ENCODE measurements around the gene NEMF.
"Not testable (repeated sequence)": the region's sequence is repeated elsewhere in the genome, so short reads cannot be mapped to it uniquely, and the experiment has no call there.

Gene NEMF

DNA sequence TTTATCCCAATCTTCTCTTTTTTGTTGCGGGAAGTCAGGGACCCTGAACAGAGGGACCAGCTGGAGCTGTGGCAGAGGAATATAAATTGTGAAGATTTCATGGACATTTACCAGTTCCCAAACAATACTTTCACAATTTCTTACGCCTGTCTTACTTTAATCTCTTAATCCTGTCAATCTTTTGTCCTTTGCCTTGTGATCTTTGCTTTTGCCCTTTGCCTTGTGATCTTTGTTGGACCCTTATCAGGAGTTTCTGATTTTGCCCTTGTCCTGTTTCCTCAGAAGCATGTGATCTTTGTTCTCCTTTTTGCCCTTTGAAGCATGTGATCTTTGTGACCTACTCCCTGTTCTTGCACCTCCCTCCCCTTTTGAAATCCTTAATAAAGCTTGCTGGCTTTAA, 36.5 kb downstream of the NEMF start:
- not testable (repeated sequence) for DNase-seq

DNA sequence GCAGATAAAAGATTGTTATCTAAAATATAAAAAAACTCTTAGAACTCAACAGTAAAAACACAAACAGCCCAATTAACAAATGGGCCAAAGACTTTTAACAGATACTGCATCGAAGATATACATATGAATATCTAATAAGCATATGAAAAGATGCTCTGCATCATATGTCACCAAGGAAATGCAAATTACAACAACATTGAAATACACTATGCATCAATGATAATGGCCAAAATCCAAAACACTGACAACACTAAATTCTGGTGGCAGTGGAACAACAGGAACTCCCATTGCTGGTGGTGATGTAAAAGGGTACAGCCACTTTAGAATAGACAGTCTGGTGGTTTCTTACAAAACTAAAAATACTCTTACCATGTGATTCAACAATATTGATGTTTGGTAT, 43.8 kb downstream of the NEMF start:
- no peak for DNase-seq

DNA sequence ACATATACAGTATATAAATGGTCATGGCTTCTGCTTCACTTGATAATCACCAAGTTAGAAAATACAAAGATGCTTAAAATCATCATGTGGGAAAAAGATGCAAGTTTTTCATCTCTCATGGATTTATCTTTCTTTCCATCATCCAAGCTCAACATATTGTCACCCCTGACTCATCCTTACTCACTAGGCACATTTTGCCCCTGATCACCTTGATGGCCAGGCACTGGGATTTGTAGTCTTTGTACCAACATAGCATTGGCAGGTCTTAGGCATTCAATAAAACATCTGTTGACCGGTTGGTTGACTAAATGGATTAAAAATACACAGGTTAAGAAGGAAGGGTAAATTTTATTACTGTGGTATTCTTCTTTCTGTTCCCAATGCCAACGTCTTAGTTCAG, 56.6 kb downstream of the NEMF start:
- DNase-seq = no peak

DNA sequence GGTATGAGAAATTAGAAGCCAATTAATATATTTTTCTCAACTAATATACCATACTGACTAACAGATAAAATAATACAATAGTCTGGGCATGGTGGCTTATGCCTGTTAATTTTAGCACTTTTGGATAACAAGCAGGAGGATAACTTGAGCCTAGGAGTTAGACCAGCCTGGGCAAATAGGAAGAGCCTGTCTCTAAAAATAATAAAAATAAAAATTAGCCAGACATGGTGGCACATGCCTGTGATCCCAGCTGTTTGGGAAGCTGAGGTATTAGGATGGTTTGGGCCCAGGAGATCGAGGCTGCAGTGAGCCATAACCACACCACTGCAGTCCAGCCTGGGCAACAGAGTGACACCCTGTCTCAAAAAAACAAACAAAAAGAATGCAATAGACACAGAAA, 60.0 kb downstream of the NEMF start:
- no peak for DNase-seq

DNA sequence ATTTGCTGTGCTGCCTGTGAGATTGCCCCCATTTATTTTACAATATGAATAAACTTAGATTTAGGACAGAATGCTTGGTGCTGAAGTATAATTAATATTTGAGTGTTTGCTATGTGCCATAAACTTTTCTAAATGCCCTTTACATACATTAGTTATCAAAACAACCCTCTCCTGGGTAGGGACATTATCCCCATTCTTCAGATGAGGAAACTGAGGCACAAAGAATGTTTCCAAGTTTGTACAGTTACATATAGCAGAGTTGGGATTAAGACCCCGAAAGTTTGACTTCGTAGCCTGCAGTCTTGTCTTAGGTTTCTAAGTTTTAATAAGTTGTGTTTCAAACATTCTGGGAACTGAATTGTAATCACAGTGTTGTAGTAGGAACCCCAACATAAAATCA, 66.3 kb downstream of the NEMF start:
- no peak for DNase-seq

GRCh38 chr14:49783394-49784014, 69.1 kb downstream of the NEMF start:
- no peak for DNase-seq

GRCh38 chr14:49781040-49781439, 71.5 kb downstream of the NEMF start:
- not testable (repeated sequence) for DNase-seq

DNA sequence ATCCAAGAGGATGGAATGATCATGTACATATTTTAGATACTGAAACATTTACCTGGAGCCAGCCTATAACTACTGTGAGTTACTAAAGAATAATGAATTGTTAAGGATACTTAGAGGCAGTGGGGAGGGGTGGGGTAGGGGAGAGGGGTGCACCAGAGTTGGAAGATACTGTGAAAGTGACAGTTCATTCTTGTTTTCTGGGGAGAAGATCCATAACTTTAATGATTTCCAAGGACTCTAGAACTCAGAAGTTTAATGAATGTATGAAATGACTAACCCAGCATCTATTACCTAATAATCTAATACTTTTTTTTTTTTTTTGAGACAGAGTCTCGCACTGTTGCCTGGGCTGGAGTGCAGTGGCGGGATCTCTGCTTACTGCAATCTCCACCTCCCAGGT, 74.2 kb downstream of the NEMF start:
- no peak for DNase-seq

DNA sequence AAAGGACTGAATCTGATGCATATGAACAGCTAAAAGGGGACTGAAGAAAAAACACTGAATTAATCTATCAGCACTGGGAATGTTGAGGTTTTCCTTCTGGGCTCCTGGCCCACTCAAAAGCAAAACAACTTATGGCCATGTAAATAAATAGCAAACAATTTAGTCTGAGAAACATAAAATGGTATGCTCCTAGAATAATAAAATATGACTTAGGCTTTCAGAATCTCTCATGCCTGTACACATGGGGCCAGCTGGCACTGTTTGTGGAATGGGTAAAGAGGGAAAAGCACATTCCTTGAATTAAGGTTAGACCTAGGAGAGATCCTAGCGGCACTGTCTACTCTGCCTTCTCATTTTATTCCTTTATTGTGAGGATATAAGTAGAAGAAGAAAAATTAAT, 78.5 kb downstream of the NEMF start:
- no peak for DNase-seq

DNA sequence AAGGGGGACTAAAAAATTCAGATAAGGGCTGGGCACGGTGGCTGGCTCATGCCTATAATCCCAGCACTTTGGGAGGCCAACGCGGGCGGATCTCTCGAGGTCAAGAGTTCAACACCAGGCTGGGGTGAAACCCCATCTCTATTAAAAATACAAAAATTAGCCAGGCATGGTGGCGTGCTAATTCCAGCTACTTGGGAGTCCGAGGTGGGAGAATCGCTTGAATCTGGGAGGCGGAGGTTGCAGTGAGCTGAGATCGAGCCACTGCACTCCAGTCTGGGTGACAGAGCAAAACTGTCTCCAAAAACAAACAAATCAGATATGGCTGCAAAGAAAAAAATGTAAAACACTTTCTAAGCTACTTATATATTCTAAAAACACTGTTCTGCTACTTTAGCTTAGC, 80.9 kb downstream of the NEMF start:
- DNase-seq = not testable (repeated sequence)

DNA sequence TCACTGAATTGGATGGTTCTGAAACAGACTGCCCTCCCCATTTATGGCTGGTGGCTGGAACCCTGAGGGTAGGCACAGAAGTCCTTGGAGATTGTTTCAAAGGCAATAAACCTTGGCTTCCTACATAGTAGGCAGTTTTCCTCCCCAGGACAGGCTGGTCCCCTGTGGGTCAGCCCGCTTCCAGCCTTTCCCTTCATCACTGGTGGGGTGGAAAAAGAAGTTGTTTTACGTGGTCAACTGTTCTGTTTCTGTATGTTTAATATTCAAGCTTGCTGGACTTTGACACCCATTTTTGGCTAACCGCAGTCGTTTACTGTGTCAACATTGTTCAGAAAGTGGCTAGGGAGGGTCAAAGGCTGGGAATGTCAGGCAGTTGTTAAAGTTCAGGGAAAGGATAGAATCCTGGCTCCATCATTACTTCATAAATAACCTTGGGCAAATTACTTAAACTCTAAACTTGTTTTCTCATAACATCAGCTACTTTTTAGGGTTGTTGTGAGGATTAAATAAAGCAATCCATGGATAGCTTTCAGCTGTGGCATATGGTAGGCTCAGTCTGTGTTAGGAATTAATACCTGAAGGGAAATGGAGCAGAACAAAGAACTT, 82.3 kb downstream of the NEMF start:
- DNase-seq = no peak

DNA sequence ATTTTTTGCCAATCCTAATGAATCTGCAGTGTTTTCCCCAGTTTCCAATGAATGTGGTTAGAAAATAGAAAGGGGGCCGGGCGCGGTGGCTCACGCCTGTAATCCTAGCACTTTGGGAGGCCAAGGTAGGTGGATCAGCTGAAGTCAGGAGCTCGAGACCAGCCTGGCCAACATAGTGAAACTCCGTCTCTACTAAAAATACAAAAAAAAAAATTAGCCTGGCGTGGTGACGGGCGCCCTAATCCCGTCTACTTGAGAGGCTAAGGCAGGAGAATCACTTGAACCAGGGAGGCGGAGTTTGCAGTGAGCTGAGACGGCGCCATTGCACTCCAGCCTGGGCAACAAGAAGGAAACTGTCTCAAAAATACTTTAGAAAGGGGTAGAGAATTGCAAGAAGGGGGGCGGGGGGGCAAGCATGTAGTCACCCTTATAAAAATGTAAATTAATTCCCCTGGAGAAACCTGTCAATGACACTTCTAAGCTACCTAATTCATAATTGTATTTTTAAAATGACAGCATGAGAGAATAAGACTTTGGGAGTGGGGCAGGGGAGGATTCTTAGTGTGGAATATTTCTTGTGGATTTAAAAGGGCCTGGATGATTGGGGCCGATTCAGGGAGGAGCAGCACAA, 82.9 kb downstream of the NEMF start:
- DNase-seq = no peak

DNA sequence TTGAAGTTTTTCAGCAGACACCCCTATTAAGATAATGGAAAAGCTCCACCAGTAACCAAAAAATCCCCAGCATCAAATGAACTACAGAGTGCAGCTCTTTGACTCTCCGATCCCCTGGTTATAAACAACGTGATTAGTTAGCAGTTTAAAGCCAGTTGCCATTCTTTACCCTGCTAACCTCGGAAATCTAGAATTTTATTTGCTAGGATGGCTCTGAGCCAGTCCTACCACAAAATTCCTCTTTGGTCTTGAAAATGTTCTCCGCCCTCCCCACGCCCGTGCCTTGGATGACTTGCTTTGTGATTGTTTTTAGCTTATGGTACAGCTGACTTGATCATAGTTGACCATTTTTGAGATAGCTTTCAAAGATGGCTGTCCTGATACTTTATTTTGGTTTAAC, 83.4 kb downstream of the NEMF start:
- DNase-seq = no peak

- DNase-seq = peak; percentile 57
Measured at GRCh38 chr14:49768301-49769121, 84.1 kb downstream of the NEMF start.

DNA sequence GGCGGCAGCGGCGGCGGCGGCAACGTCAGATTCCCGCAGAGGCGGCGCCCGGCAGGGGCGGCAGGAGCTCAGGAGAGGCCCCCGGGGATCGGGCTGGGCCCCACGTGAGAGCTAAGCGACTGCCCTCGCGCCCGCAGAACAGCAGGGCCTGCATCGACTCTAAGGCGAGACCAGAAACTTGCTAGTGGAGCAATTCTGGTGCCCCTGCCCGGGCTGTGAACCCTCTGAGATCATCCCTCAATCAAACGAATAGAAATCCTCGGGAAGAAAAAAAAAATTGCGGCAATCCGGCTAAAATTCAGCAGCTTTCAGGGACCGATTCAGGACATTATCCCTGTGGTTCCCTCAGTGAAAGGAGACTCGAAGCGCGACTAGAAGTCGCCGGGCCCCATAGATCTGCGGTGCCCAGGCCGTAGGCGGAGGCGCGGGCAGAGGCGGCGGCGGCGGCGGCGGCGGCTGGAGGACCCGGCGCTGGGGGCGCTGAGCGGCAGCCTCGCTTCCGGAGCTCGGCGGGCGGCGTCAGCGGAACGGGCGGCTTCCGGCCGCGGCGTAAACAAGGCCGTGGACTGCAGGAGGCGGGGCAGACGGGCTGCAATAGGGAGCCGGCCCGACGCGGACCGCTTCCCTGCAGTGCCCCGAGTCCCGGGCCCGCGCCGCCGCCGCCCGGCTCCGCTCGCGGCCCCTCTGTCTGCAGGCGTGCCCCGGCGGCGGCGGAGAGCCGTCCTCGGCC, 84.9 kb downstream of the NEMF start, which contains the start of gene KLHDC2:
Gene KLHDC2 (plus strand): TSS at position 583 of the 730 bp plus-strand sequence. CDS start 316 bp downstream, outside the sequence.
- DNase-seq = peak; percentile 86

DNA sequence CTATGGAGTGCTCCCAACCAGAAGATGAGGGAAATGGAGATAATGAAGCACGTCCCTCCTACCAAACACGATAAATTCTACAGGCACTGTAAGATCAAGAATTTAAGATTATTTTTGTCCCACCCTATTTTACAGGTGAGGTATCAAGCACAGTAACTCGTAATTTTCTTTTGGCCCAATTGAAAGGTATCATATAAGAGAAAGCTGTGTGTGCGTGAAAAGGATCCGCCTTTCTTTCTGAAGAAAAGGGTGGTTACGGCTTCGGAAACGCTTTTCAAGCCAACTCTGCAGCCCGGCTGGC, 85.4 kb downstream of the NEMF start:
- DNase-seq = no peak

- DNase-seq = no peak
Measured at GRCh38 chr14:49766839-49767238, 85.7 kb downstream of the NEMF start.

- DNase-seq = no peak
Measured at GRCh38 chr14:49761839-49762551, 90.6 kb downstream of the NEMF start.

GRCh38 chr14:49755378-49755777, 97.2 kb downstream of the NEMF start:
- DNase-seq = no peak

DNA sequence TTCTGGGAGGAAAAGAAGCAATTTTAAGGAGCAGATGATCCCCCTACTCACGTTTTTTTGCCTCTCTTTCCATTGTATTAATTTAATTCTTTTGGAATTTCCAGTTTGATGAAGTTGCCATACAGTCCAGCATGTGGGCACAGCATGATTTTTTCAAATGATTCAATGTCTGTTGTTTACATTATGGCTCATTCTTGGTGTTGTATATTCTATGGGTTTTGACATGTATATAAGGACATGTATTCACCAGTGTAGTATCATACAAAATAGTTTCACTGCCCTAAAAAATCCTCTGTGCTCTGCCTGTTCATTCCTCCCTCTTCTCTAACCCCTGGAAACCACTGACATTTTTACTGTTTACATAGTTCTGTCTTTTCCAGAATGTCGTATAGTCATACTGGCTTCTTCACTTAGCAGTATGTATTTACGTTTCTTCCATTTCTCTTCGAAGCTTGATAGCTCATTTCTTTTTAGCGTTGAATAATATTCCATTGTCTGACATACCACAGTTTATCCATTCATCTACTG, 98.0 kb downstream of the NEMF start:
- DNase-seq = no peak

DNA sequence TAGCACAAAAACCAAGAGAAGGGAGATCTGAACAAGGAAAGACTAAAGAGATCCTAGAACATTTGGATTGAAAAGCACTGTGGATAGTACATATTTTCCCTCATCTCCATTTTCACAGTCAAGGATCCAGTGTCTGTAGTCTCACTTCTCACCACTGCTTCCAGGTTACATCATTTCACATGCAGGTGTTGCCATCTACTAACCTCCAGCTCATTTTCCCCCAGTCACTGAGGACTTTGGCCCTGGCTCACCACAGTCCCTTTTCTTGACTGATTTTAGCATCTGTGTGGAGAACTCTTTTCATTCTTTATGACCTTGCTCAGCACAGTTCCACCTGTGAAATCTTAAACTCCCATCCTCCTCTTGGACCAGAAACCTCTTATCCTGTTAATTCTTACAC, 106.1 kb downstream of the NEMF start:
- DNase-seq = not testable (repeated sequence)

GRCh38 chr14:49745191-49745590, 107.4 kb downstream of the NEMF start:
- DNase-seq = no peak
